ENCODE measurements around the gene IQCB1.

Gene IQCB1

DNA sequence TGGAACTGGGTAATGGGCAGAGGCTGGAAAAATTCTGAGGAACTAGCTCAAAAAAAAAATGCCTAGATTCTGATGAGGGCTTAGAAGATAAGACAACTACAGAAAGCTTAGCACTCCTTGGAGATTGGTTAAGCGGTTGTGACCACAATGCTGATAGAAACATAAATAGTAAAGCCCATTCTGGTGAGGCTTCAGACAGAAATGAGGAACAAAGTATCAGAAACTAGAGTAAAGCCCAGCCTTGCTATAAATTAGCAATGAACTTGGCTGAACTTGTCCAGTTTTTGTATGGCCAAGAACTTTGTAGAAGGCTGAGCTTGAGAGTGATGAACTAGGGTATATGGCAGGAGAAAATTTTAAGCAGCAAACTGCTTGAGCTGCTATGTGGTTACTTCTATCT lies 110.7 kb downstream of the IQCB1 start:
- no peak overlapping the region for H3K4me3 ChIP-seq (ENCODE audit: insufficient read depth, low read length, poor library complexity, severe bottlenecking)
- H4K20me1 ChIP-seq (ENCODE audit: low read depth, low read length), result no peaks in the 10 kb centered on the region
- H3K79me2 ChIP-seq (ENCODE audit: insufficient read depth, low read length), result no peaks in the 10 kb centered on the region
- H3K9ac ChIP-seq (ENCODE audit: low read length), result no peak overlapping the region
- H3K27me3 ChIP-seq (ENCODE audit: low read length), result no peaks in the 10 kb centered on the region
- peaks cover 11% of the 10 kb centered on the region for H3K36me3 ChIP-seq (ENCODE audit: low read length)
- H3K27ac ChIP-seq (ENCODE audit: low read depth, low read length), result no peak overlapping the region
- no peaks in the 10 kb centered on the region for H3K9me2 ChIP-seq (replicated peaks; ENCODE audit: insufficient read depth, low read length)
- no peaks in the 10 kb centered on the region for H3K9me3 ChIP-seq (ENCODE audit: insufficient read depth, low read length)
- no peak overlapping the region for H2AFZ ChIP-seq (ENCODE audit: low read depth, low read length, severe bottlenecking)
- H3K4me2 ChIP-seq (ENCODE audit: low read depth, low read length, poor library complexity, severe bottlenecking), result no peak overlapping the region
- no peaks in the 10 kb centered on the region for H3F3A ChIP-seq (ENCODE audit: insufficient read depth)
- TF ChIP-seq EZH2phosphoT487 (conservative IDR thresholded peaks at IDR 0.05; ENCODE audit: low read length), result no peak
- TF ChIP-seq, protein P1, sequence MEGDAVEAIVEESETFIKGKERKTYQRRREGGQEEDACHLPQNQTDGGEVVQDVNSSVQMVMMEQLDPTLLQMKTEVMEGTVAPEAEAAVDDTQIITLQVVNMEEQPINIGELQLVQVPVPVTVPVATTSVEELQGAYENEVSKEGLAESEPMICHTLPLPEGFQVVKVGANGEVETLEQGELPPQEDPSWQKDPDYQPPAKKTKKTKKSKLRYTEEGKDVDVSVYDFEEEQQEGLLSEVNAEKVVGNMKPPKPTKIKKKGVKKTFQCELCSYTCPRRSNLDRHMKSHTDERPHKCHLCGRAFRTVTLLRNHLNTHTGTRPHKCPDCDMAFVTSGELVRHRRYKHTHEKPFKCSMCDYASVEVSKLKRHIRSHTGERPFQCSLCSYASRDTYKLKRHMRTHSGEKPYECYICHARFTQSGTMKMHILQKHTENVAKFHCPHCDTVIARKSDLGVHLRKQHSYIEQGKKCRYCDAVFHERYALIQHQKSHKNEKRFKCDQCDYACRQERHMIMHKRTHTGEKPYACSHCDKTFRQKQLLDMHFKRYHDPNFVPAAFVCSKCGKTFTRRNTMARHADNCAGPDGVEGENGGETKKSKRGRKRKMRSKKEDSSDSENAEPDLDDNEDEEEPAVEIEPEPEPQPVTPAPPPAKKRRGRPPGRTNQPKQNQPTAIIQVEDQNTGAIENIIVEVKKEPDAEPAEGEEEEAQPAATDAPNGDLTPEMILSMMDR (IDR thresholded peaks at IDR 0.05; ENCODE audit: insufficient read depth, low read length, poor library complexity, severe bottlenecking), result no peak

DNA sequence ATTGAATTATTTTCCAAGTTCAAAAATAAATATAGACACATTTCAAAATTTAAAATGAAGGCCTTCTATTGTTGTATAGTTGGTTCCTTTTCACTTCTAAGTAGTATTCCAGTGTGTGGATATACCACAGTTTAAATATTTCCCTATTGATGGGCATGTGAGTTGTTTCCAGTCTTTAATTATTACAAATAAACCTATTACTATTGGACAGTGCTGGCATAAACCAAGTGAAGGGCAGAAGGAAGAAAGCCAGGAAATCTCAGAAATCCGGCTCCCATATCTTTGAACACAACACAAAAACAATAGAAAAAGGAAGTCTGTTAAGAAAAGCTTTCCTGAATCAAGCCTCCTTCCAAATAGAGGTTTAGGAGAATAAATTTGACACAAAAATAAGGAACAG lies 111.4 kb downstream of the IQCB1 start:
- Histone ChIP-seq H3K9ac (ENCODE audit: low read length) (no peak overlapping the region), H2AFZ (ENCODE audit: low read depth, low read length, severe bottlenecking) (no peak overlapping the region), H3K36me3 (ENCODE audit: low read length) (peaks cover 11% of the 10 kb centered on the region), H3K9me2 (replicated peaks; ENCODE audit: insufficient read depth, low read length) (no peaks in the 10 kb centered on the region), H3K27me3 (ENCODE audit: low read length) (no peaks in the 10 kb centered on the region), H4K20me1 (ENCODE audit: low read depth, low read length) (no peaks in the 10 kb centered on the region), H3K4me3 (ENCODE audit: insufficient read depth, low read length, poor library complexity, severe bottlenecking) (no peak overlapping the region), H3K79me2 (ENCODE audit: insufficient read depth, low read length) (no peaks in the 10 kb centered on the region), H3K9me3 (ENCODE audit: insufficient read depth, low read length) (no peaks in the 10 kb centered on the region), H3K4me2 (ENCODE audit: low read depth, low read length, poor library complexity, severe bottlenecking) (no peak overlapping the region), H3K27ac (ENCODE audit: low read depth, low read length) (no peak overlapping the region), H3F3A (ENCODE audit: insufficient read depth) (no peaks in the 10 kb centered on the region)
- TF ChIP-seq, protein P1 (IDR thresholded peaks at IDR 0.05; ENCODE audit: insufficient read depth, low read length, poor library complexity, severe bottlenecking), result no peak
- TF ChIP-seq EZH2phosphoT487 (conservative IDR thresholded peaks at IDR 0.05; ENCODE audit: low read length), result no peak

DNA sequence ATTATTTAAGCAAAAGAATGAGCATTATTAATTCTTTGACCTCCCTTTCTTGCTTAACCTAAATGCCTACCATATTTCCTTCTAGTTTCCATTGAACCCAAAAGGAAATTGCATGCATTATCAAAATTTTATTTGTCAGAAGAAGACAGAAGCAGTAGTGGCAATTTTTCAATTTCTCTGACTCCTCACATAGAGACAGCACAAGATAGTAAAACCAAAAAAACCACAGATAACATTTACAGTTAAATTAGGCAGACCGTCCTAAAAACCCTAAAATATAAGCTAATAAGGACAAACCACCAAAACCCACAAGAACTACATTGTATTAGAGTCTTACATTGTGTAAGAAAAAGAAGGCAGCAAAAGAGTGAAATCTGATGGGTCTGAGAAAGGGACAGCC lies 112.4 kb downstream of the IQCB1 start:
- no peak overlapping the region for H3K4me2 ChIP-seq (ENCODE audit: low read depth, low read length, poor library complexity, severe bottlenecking)
- H3K9ac ChIP-seq (ENCODE audit: low read length), result no peak overlapping the region
- no peaks in the 10 kb centered on the region for H3F3A ChIP-seq (ENCODE audit: insufficient read depth)
- H3K27me3 ChIP-seq (ENCODE audit: low read length), result no peaks in the 10 kb centered on the region
- no peaks in the 10 kb centered on the region for H3K9me2 ChIP-seq (replicated peaks; ENCODE audit: insufficient read depth, low read length)
- no peaks in the 10 kb centered on the region for H4K20me1 ChIP-seq (ENCODE audit: low read depth, low read length)
- H3K27ac ChIP-seq (ENCODE audit: low read depth, low read length), result no peak overlapping the region
- no peak overlapping the region for H2AFZ ChIP-seq (ENCODE audit: low read depth, low read length, severe bottlenecking)
- H3K36me3 ChIP-seq (ENCODE audit: low read length), result peaks cover 11% of the 10 kb centered on the region
- H3K79me2 ChIP-seq (ENCODE audit: insufficient read depth, low read length), result no peaks in the 10 kb centered on the region
- H3K9me3 ChIP-seq (ENCODE audit: insufficient read depth, low read length), result no peaks in the 10 kb centered on the region
- TF ChIP-seq, protein P1 (IDR thresholded peaks at IDR 0.05; ENCODE audit: insufficient read depth, low read length, poor library complexity, severe bottlenecking), result no peak
- no peak for TF ChIP-seq EZH2phosphoT487 (conservative IDR thresholded peaks at IDR 0.05; ENCODE audit: low read length)
- H3K4me3 ChIP-seq (ENCODE audit: insufficient read depth, low read length, poor library complexity, severe bottlenecking), result no peak overlapping the region
